SU-DHL-6 (cell line): Measurements from ENCODE around the gene DOCK9.

ENCODE experiments used
- H2AFZ ChIP-seq: fragments of 200-600 bp; sonication (generic); 2 replicates; pipeline ENCODE4 v1.6.1; 2014; ENCODE audit warnings: low read depth, mild to moderate bottlenecking, moderate library complexity, mixed read lengths, antibody characterized with exemption, low read length; ENCODE audit not compliant: severe bottlenecking
- H3F3A ChIP-seq: fragments of 200-600 bp; shearing (Covaris generic); 2 replicates; pipeline ENCODE4 v1.6.0; 2016; ENCODE audit warnings: antibody characterized with exemption, mild to moderate bottlenecking; ENCODE audit not compliant: insufficient read depth
- H3K27ac ChIP-seq: fragments of 200-600 bp; sonication (generic); 2 replicates; pipeline ENCODE4 v1.5.1; 2016; ENCODE audit warnings: low read depth, mild to moderate bottlenecking, low read length, moderate library complexity, mixed read lengths
- H3K27me3 ChIP-seq: fragments of 200-600 bp; sonication (generic), shearing (Covaris generic); 2 replicates; pipeline ENCODE4 v1.6.0; 2014; ENCODE audit warnings: mild to moderate bottlenecking, low read length
- H3K36me3 ChIP-seq: fragments of 200-600 bp; sonication (generic); 2 replicates; pipeline ENCODE4 v1.6.1; 2014; ENCODE audit warnings: mild to moderate bottlenecking, low read length, mixed read lengths
- H3K4me2 ChIP-seq: fragments of 300-600, 200-600 bp; shearing (Covaris generic), sonication (generic); 2 replicates; pipeline ENCODE4 v1.6.0; 2014; ENCODE audit warnings: low read length, low read depth, mild to moderate bottlenecking; ENCODE audit not compliant: poor library complexity, severe bottlenecking
- H3K4me3 ChIP-seq: fragments of 200-600 bp; sonication (generic); 2 replicates; pipeline ENCODE4 v1.5.1; 2014; ENCODE audit warnings: antibody characterized with exemption, low read length, mild to moderate bottlenecking, mixed read lengths; ENCODE audit not compliant: insufficient read depth, poor library complexity, severe bottlenecking
- H3K79me2 ChIP-seq: fragments of 200-600 bp; sonication (generic); 2 replicates; pipeline ENCODE4 v1.6.1; 2014; ENCODE audit warnings: mild to moderate bottlenecking, low read length, moderate library complexity; ENCODE audit not compliant: insufficient read depth
- H3K9ac ChIP-seq: fragments of 200-600 bp; sonication (generic); 2 replicates; pipeline ENCODE4 v1.7.0; 2014; ENCODE audit warnings: mild to moderate bottlenecking, low read length
- H3K9me2 ChIP-seq: fragments of 200-600 bp; sonication (generic); replicated peaks from 2 replicates; pipeline ENCODE4 v1.6.1; 2014; ENCODE audit warnings: low read length; ENCODE audit not compliant: insufficient read depth
- H3K9me3 ChIP-seq: fragments of 200-600 bp; sonication (generic); 2 replicates; pipeline ENCODE4 v1.6.1; 2014; ENCODE audit warnings: low read length, mixed read lengths; ENCODE audit not compliant: insufficient read depth
- H4K20me1 ChIP-seq: fragments of 200-600 bp; sonication (generic); 2 replicates; pipeline ENCODE4 v1.6.1; 2014; ENCODE audit warnings: low read depth, mild to moderate bottlenecking, antibody characterized with exemption, low read length, moderate library complexity, mixed read lengths
- CTCF ChIP-seq: fragments of 200-600 bp; sonication (generic); IDR thresholded peaks from one replicate; pipeline ENCODE4 v1.5.1; 2017; ENCODE audit warnings: antibody characterized with exemption, mild to moderate bottlenecking, low read length, moderate library complexity; ENCODE audit not compliant: insufficient read depth, poor library complexity, severe bottlenecking
- EZH2phosphoT487 ChIP-seq: fragments of 200-600 bp; sonication (generic), shearing (Covaris generic); conservative IDR thresholded peaks from 2 replicates; pipeline ENCODE4 v1.6.1; 2018; ENCODE audit warnings: mild to moderate bottlenecking, antibody characterized with exemption, low read length, moderate library complexity, mixed read lengths

DOCK9 gene

GRCh38 chr13:98892077-98892476, 85.8 kb downstream of the DOCK9 start:
- no peaks in the 10 kb centered on the region for H3K9me2 ChIP-seq
- no peak overlapping the region for H2AFZ ChIP-seq
- H3K9ac ChIP-seq = no peak overlapping the region
- H3K9me3 ChIP-seq = no peaks in the 10 kb centered on the region
- no peaks in the 10 kb centered on the region for H3K36me3 ChIP-seq
- no peak overlapping the region for H3K4me2 ChIP-seq
- TF ChIP-seq CTCF (no peak), EZH2phosphoT487 (no peak)
- no peaks in the 10 kb centered on the region for H4K20me1 ChIP-seq
- H3K4me3 ChIP-seq = no peak overlapping the region
- no peaks in the 10 kb centered on the region for H3F3A ChIP-seq
- H3K27me3 ChIP-seq = no peaks in the 10 kb centered on the region
- no peak overlapping the region for H3K27ac ChIP-seq
- H3K79me2 ChIP-seq = no peaks in the 10 kb centered on the region

GRCh38 chr13:98890925-98891324, 86.9 kb downstream of the DOCK9 start:
- Histone ChIP-seq H3K36me3 (no peaks in the 10 kb centered on the region), H3K27ac (no peak overlapping the region), H3K9ac (no peak overlapping the region), H3K9me3 (no peaks in the 10 kb centered on the region), H3K27me3 (no peaks in the 10 kb centered on the region), H2AFZ (no peak overlapping the region), H3K79me2 (no peaks in the 10 kb centered on the region), H3K4me2 (no peak overlapping the region), H4K20me1 (no peaks in the 10 kb centered on the region), H3K4me3 (no peak overlapping the region), H3F3A (no peaks in the 10 kb centered on the region), H3K9me2 (no peaks in the 10 kb centered on the region)
- TF ChIP-seq EZH2phosphoT487 (no peak), CTCF (no peak)

- Histone ChIP-seq H3K79me2 (no peaks in the 10 kb centered on the region), H2AFZ (no peak overlapping the region), H3K27ac (no peak overlapping the region), H4K20me1 (no peaks in the 10 kb centered on the region), H3K9me3 (no peaks in the 10 kb centered on the region), H3K27me3 (no peaks in the 10 kb centered on the region), H3K4me2 (no peak overlapping the region), H3K9ac (no peak overlapping the region), H3K36me3 (no peaks in the 10 kb centered on the region), H3F3A (no peaks in the 10 kb centered on the region), H3K9me2 (no peaks in the 10 kb centered on the region), H3K4me3 (no peak overlapping the region)
- TF ChIP-seq EZH2phosphoT487 = no peak
- TF ChIP-seq CTCF = no peak
Observed at GRCh38 chr13:98890186-98890585, 87.7 kb downstream of the DOCK9 start.
